KOPT-K1 (cell line): Measurements from ENCODE around the gene ESRRB.
"Not testable (repeated sequence)": the region's sequence is repeated elsewhere in the genome, so short reads cannot be mapped to it uniquely, and the experiment has no call there.

Source experiments
- H3K27ac ChIP-seq: fragments of 200-600 bp; sonication (generic); 2 replicates; pipeline ENCODE4 v1.5.1; 2016; ENCODE audit warnings: antibody characterized with exemption, mild to moderate bottlenecking, low read depth, low read length; ENCODE audit not compliant: poor library complexity, severe bottlenecking
- H3K36me3 ChIP-seq: fragments of 200-600 bp; sonication (generic); 2 replicates; pipeline ENCODE4 v1.5.1; 2017; ENCODE audit warnings: antibody characterized with exemption, mild to moderate bottlenecking, low read length, moderate library complexity; ENCODE audit not compliant: insufficient read depth
- H3K9me3 ChIP-seq: fragments of 200-600 bp; sonication (generic); 2 replicates; pipeline ENCODE4 v1.5.1; 2017; ENCODE audit warnings: antibody characterized with exemption, low read length, mild to moderate bottlenecking; ENCODE audit not compliant: insufficient read depth, poor library complexity, severe bottlenecking

ESRRB gene

DNA sequence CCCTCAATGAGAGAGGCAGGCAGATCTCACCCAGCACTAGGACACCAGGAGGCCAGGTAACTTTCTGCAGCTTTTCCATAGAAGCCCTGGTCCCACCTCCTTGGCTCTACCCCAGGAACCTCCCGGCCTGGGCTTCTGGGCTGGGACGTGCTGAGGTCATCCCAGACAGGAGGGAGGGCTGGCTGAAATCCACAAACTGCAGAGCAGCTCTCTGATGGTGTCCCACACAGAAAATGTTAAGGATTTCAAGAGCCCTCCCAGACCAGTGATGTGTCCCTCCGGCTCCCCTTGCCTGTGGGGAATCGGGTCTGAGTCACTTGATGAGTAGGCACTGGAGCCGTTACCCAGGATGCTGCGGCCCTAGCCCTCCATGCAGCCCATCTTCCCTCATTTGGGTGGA is 124.1 kb downstream of the ESRRB start:
- no peak overlapping the region for H3K27ac ChIP-seq
- H3K36me3 ChIP-seq, result no peaks in the 10 kb centered on the region
- H3K9me3 ChIP-seq, result no peaks in the 10 kb centered on the region

DNA sequence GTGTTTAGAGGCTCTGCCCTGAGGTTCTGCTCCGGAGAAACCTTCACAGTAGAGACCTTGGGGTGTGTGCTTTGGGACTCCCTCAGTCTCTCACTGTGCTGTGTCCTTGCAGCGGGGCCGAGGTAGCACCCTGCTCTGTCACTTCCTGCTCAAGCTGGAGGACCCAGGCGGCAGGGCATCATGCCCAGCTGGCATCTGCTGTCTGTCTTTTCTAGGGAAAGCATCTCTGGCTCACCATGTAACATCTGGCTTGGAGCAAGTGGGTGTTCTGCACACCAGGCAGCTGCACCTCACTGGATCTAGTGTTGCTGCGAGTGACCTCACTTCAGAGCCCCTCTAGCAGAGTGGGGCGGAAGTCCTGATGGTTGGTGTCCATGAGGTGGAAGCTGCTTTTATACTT is 124.5 kb downstream of the ESRRB start:
- no peak overlapping the region for H3K27ac ChIP-seq

DNA sequence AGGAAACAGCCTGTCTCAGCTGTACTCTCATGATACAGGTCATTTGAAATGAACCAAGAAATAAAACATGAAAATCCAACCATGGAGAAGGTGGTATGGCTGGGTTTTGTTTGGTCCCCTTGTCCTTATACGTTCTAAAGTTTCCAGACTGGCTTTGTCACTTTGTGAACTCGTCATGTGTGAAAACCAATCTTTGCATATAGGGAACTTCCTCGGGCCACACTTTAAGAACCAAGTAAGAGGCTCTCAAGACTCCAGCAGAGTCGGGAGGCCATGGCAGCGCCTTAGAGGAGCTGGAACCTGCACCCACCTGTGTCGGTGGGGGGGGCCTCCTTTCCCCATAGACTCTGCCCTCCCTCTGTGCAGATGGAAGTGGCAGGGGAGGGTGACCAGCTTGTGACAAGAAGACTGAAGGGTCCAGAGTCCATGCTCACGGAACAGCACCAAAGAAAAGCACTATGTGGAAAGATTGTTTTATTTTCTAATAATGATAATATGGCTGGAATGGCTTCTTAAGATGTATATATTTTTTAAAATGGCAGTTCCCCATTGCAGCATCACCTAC is 125.3 kb downstream of the ESRRB start:
- H3K36me3 ChIP-seq, result no peaks in the 10 kb centered on the region
- no peak overlapping the region for H3K27ac ChIP-seq
- H3K9me3 ChIP-seq, result no peaks in the 10 kb centered on the region

More for the DNA sequence above, 124.5 kb downstream of the ESRRB start:
- Histone ChIP-seq H3K36me3 (no peaks in the 10 kb centered on the region), H3K9me3 (no peaks in the 10 kb centered on the region)

DNA sequence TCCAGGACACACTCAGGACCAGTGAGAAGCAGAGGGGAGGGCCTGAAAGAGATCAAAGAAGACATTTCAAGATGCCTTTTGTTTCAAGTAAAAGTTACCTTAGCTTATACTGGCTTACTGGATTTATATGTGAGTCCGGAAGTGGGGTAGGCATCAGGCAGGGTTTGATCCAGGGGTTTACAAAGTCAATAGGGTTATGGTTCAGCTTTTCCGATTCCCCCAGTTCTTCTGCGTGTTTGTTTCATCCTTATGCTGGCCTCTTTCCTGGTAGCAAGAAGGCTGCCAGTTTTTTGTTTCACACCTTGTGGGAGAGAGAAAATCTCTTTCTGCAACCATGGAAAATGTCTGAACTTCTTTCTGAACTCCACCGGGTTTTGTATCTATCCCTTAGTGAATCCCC is 126.3 kb downstream of the ESRRB start:
- no peak overlapping the region for H3K27ac ChIP-seq
- no peaks in the 10 kb centered on the region for H3K9me3 ChIP-seq
- H3K36me3 ChIP-seq, result no peaks in the 10 kb centered on the region

DNA sequence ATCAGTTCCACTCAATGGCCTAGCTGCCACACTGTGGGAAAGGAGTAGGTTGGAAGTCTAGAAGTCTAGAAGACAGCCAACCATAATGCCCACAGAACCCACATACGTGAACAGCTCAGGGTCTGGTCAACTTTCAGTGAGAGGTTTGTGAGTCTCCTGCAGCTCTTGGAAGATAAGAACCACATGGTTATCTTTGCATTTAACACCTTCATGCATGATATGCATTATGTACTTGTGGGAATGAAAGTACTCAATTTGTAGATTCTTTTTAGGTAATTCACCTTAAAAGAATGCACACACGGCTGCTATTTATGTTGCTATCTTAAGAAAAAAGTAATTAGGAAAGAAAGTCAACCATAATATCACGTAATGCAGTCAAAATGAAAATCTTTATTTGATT is 126.7 kb downstream of the ESRRB start:
- no peaks in the 10 kb centered on the region for H3K36me3 ChIP-seq
- no peak overlapping the region for H3K27ac ChIP-seq
- H3K9me3 ChIP-seq, result no peaks in the 10 kb centered on the region

DNA sequence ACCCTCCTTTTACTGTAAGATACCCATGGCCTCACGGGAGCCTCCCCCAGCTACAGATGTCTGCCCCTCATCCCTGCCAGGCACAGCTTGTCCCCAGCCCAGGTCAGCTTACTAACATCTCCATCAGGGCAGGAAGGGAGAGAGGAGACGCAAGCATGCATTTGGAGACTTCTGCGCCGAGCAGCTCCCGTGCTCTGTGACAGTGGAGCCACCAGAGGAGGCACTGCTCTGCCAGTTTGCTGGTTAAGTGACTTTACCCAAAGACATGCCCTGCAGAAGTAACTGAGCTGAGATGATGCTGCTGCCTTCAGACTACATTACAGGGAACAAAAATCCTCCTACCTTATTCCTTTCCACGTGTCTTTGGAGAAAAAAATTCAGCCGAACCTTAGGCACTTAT is 133.4 kb downstream of the ESRRB start:
- H3K36me3 ChIP-seq, result no peaks in the 10 kb centered on the region
- H3K9me3 ChIP-seq, result no peaks in the 10 kb centered on the region
- no peak overlapping the region for H3K27ac ChIP-seq

- H3K9me3 ChIP-seq, result no peaks in the 10 kb centered on the region
- no peak overlapping the region for H3K27ac ChIP-seq
- no peaks in the 10 kb centered on the region for H3K36me3 ChIP-seq
These were observed 134.2 kb downstream of the ESRRB start for GRCh38 chr14:76510181-76510580.

DNA sequence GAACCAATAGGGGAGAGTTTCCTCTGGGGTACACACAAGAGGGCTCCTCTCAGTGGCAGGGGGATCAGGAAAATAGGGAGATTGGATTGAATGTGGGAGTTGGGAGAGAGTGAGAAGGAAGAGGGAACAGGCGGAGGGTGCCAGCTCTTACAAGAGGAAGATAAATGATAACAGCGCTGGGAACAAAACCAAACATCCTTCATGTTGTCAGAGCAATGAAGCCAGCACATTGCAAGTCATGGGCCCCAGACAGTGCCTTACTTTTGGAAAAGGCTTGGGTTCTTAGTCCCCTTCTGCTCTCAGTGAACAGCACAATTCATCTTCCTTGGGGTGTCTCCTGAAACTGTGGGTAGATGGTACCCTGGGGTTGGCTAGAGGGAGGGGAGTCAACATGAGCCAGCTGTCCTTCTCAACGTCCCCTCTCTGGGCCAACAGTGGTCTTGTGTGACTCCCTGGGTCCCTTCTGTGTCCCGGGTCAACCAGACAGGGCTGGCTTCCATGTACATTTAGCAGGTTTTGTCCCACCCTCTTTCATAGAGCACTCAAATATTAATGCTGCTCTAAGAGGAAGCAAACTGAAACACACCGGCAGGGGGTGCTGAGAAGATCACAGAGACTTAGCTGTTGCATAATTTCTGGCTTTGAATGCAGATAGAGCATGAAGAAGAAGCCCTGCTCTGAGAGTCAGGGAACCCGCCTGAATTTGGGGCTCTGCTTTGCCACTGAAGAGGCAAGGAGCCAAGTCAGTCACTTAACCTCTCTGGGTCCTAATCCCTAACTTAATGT is 138.5 kb downstream of the ESRRB start:
- no peaks in the 10 kb centered on the region for H3K36me3 ChIP-seq
- H3K27ac ChIP-seq, result no peak overlapping the region
- H3K9me3 ChIP-seq, result no peaks in the 10 kb centered on the region

- Histone ChIP-seq H3K27ac (no peak overlapping the region), H3K36me3 (no peaks in the 10 kb centered on the region), H3K9me3 (peaks cover 8% of the 10 kb centered on the region)
These were observed 140.9 kb downstream of the ESRRB start for GRCh38 chr14:76516884-76517283.

DNA sequence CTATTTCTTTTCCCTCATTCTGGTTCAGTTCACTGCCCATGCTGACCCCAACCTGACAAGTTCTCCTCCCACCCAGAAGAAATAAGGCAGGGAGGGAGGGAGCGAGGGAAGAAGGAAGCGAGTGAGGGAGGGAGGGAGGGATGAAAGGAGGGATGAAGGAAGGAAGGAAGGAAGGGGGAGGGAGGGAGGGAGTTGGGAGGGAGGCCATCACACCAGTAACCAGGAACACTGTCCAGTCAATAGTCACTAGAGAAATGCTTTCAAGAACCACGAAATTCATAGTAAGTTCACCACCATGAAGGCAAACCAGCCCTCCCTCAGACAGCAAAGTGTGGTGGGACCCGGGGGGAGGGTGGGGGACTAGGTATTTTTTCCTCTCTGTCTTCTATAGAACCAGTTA is 142.4 kb downstream of the ESRRB start:
- Histone ChIP-seq H3K36me3 (no peaks in the 10 kb centered on the region), H3K27ac (no peak overlapping the region)

DNA sequence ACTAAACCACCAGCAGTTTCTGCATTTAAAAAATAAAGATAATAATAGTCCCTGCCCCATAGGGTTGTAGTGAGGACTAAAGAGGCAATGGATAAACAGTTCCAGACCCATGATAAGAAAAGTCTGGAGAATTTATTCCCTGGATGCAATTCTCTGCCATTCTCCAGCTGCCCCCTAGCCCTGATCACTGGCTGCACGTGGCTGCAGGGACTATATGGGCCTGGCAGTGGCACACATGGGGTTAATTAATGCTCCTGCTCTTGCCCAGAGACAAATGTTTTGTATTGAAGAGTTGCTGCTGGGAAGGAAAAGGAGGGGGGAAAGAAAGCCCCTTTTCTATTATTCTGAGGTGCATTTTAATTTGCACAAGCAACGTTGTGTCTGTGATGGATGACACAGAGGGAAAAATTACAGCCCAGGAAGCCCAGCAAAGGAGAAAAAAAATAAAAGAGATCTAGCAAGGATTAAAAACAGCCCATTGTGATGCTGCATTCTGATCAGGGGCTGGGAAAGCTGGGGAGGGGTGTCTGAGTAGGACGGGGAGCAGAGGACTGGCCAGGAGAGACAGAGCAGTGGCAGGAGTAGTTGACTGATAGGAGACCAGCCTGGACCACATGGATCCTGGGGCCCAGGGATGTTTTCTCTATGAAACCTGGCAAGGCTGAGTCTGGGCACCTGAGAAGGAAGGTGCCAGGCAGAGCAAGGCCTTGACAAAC is 149.3 kb downstream of the ESRRB start:
- Histone ChIP-seq H3K9me3 (peaks cover 8% of the 10 kb centered on the region), H3K36me3 (no peaks in the 10 kb centered on the region), H3K27ac (no peak overlapping the region)

More for the DNA sequence above, 142.4 kb downstream of the ESRRB start:
- H3K9me3 ChIP-seq, result peaks cover 8% of the 10 kb centered on the region

GRCh38 chr14:76531085-76531484 is 155.1 kb downstream of the ESRRB start:
- H3K9me3 ChIP-seq, result no peaks in the 10 kb centered on the region
- H3K27ac ChIP-seq, result no peak overlapping the region

GRCh38 chr14:76531821-76532318 is 155.9 kb downstream of the ESRRB start:
- Histone ChIP-seq H3K27ac (no peak overlapping the region), H3K36me3 (no peaks in the 10 kb centered on the region), H3K9me3 (no peaks in the 10 kb centered on the region)

More at GRCh38 chr14:76531085-76531484, 155.1 kb downstream of the ESRRB start:
- H3K36me3 ChIP-seq, result no peaks in the 10 kb centered on the region

- H3K9me3 ChIP-seq, H3K27ac ChIP-seq, H3K36me3 ChIP-seq: not testable (repeated sequence)
These were observed 160.7 kb downstream of the ESRRB start for GRCh38 chr14:76536636-76537035.

DNA sequence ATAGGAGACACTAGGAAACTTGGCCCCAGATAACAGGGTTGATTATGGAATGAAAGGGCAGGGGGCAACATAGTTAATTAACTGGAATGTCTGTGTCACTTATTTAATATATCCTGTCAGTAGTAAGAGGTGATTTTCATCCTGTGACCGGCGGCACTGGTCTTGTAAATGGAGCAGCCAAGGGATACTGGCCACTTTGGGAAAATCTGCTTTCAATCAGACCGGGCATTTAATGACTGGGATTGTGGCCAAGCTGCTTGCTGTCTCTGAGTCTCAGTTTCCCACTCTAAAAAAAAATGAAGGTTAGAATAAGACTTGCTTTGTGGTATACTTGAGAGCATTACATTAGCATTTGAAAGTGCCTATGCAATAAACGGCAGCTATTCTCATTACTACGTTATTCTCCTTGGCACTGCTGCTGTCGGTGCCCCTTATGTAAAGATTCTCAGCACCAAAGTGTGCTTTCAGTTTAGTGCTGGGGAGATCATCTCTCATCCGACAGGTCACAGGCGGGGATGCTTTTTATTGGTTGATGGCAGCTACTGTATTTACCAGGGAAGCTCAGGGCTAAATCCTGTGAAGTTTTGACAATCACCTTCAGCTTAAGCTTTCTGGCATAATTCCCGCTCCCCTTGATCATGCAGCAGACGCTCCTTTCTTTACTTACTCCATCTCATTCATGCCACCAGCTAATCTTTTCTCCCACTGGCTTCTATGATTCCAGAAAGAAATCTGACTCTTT is 162.1 kb downstream of the ESRRB start:
- Histone ChIP-seq H3K36me3 (no peaks in the 10 kb centered on the region), H3K9me3 (no peaks in the 10 kb centered on the region), H3K27ac (no peak overlapping the region)
